NCI-H128 (cell line): ENCODE data around the gene ELMO1.

Experiments
- DNase-seq: peaks from one replicate; lab custom pipeline; 2025; ENCODE audit not compliant: unreplicated experiment; lab: John Stamatoyannopoulos, UW

Gene ELMO1

DNA sequence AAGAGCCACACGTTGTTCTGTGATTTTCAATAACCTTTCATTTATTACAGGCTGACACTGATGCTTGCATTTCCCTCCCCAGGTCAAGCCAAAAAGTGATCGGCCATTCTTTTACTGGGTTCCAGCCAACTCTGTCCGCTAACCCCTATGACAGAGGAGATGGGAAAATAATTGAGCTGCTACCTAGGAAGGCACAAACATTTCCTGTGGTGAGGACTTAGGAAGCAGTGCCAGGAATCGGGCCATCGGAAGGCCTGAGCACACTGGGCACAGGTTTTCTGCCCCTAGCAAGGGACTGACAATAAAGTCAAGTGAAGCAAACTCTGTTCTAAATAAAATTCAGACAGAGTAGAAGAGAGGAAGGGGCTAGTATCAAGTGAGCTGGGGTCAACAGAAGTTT, 411.4 kb downstream of the ELMO1 start:
- no peak for DNase-seq

DNA sequence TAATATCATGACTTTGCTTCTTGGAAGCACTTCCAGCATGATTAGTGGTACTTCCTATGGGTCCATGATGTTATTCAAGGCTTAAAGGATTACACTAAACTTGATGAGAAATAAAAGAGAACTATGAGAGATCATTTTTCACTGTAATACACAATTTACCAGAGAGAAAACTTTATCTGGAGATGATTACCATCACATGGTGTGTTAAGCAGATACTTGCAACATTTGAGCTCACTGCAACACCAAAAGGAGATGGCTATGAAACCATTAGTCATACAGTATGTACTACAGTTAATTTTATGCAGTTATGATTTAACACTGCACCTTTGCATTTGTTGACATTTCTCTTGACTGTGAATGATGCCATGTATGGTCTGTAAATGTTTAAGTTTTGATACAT, 413.0 kb downstream of the ELMO1 start:
- no peak for DNase-seq

DNA sequence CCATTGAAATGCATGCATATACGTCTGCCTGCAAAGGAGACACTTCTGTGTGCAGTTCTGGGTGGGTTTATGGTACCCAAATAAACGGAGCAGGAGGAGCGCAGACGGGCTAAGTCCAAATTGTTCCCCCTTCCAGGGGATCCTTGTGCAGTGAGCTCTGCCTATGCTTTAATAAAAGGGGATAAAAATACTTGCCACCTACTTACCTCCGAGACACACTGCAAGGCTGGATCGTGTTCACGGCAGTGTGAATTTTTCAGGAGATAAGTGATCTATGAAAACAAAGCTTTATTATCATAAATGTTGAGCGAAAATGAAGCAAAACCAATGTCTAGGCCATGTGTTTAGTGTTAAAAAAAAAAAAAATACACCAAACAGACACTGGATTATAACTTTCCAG, 415.5 kb downstream of the ELMO1 start:
- no peak for DNase-seq

DNA sequence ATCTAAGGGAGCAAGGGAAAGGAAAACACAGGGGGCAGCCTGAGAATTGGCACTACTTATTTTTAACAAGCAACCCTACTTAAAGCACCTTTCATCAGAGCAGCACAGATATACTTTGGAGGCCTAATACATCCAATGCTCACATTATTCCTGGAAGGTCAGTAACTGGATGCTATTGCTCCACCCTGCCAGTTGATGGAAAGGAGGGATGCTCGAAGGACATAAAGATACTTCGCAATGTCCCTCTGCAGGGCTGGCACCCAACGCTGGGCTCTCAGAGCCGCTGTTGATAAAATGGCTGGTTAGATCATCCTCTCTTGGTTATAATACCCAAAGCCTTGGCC, 416.4 kb downstream of the ELMO1 start:
- no peak for DNase-seq

DNA sequence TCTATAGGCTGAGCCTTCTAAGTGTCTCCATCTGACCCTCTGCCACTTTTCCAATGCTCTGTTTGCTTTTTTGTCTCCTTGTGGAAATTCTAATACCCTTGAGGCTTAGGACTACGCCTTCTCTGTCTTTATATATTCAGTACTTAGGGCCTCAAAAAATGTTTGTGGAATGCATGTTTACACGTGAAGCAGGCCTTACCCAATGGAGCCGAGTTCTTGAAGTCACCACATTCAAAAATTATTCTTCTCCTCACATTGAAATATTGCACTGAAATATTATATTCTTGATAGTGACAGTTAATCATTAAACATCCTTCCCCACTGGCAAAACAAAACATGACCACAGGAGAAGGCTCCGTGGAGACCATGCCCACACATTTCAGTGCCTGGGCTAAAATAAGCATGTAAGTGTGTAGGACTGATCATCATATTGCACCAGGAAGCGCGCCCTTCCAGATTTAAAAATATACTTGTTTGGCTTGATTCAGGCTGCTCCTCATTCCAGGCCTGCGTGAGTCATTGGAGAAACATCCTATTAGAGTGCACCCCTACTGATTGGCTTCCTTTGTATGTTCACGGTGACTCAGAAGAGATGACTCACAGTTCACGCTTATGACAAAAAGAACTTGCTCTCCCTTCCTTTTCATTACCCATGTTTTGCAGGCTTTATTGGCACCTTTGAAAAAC, 416.9 kb downstream of the ELMO1 start:
- no peak for DNase-seq

DNA sequence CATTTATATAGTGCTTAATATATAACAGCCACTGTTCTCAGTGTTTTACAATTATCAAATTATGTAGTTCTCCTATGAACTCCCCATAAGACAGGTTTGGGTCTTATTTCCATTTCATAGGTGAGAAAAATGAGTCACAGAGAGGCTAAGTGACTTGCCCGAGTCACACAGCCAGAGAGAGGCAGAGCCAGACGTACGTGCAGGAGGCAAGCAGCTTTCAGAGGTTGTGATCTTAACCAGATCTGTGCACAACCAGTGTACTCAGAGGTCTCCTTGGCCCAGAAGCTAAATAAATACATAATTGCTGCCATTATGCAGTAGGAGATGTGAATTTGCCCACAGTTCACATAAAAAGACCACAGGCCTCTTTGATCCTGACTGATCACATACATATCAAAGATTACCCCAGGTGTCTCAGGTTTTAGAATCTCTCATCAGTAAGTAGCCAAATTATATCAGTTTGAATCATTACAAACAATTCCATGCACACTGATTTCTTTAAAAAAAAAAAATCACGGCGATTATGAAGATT, 419.7 kb downstream of the ELMO1 start:
- no peak for DNase-seq

DNA sequence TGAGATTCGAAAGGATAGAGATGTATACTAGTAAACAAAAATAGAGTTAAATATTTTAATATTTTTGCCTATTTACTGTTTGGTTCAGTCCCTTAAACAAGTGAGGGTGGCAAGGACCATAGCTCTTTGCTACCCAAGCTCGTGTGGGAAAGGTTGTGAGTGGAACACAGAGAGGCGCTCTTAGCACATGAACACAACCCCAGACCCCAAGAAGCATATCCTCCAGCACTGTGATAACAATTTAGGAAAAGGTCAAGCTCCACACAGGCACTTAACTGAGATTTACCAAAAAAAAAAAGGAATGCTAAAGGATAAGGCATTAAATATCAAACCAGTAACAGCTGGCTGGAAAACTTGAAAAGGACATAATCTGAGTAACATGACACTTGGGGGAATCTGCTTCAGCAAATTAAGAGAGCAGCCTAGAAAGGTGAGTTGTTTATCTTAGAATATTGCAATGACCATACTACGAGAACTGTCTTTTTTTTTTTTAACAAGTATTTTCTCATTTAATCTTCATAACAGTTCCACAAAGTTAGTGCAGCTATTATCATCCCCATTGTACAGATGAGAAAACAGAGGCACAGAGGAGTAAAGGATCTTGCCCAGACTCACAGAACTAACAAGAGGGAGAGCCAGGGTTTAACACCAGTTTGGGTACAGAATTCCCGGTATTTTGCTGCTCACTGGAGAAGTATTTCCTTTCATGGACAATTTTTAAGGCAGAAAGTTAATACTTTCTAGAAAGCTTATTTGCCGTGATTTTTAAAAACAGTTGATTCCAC, 420.9 kb downstream of the ELMO1 start:
- no peak for DNase-seq

DNA sequence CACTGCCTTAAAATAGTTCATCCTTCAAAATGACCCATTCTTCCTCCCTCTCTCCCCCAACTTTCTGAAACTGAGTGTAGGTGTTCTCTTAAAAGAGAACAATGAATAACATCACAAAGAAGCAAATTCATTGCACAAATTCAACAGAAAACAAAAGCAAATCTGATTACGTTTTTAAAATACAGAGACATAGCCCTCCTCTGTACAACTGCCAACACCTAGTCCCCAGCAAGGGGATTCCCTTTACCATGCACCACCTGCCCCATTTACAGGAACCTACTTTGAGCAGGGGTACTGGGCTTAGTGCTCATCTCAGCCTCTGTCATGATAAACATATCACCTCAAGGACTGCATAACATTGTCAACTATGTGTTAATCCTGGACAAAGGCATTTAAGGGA, 421.6 kb downstream of the ELMO1 start:
- DNase-seq = no peak

DNA sequence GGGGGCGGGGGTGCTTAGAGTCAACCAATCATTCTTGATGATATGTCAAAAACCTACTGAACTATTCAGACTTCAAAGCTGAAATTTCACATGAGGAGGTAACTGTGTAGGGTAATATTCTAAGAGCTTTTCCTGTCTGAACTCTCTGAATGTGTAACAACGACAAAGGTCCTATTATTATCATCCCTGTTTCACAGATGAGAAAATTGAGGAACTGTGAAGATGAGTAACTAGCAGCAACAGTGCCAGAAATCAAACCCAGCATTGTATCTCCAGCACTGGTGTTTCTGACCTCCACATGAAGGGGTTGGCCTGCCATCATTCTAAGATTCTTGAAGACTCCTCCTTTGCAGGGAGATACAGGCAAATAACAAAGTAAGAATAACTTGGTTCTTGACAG, 429.7 kb downstream of the ELMO1 start:
- DNase-seq = no peak

DNA sequence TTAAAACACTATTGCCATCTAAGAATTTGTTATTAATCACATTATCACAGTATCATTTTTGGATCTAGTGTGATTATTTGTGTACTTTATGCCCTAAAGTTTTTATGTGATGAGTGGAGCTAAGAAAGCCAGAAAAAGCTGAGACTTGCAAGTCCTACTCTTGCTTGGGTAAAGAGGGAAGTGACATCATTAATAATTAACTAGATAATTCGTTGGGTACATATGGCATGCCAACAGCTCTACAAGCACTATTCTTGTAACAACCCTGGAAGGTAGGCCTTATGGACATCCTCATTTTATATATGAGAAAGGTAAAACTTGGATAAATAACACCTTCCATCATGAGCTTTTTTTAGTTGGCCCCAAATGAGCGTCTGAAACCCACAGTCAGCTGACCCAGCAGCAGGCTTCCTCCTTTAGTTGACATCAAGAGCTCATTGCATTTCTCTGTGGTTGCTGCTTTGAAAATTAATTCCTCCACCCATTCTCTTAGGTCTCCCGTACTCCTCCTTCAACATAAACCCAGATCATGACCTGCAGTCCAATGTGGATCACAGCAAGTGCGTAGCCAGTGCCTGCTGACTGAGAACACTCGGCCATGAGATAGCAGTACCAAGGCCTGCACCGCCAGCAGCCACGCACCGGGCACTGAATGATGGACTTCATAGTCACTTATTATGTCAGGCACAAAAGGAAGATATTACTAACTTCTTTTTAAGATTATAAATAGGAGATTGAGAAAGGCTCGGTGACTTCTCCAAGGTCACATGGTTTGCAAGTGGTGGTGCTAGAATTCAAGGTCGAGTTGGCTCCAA, 432.4 kb downstream of the ELMO1 start:
- DNase-seq = no peak

DNA sequence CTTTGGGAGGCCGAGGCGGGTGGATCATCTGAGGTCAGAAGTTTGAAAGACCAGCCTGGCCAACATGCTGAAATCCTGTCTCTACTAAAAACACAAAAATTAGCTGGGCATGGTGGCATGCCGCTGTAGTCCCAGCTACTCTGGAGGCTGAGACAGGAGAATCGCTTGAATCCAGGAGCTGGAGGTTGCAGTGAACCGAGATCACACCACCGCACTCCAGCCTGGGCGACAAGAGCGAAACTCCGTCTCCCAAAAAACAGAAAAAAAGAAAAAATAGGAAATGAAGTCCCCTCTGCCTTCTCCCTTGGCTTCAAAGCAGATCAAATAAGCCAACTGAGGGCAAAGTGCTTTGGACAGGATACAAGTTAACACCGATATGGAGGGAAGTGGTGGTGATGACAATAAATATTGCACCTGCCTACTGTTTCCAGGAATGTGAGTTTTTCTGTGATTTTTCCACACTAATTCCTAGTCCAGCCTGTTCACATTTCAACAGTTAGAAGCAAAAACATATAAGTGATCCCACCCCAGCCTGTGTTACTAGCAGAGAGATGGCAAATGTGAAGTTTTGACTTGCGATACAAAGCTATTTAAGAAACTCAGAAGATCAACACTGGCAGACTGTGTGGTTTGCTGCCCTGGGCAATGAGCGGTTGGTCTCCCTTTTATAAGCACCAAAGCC, 433.2 kb downstream of the ELMO1 start:
- no peak for DNase-seq

DNA sequence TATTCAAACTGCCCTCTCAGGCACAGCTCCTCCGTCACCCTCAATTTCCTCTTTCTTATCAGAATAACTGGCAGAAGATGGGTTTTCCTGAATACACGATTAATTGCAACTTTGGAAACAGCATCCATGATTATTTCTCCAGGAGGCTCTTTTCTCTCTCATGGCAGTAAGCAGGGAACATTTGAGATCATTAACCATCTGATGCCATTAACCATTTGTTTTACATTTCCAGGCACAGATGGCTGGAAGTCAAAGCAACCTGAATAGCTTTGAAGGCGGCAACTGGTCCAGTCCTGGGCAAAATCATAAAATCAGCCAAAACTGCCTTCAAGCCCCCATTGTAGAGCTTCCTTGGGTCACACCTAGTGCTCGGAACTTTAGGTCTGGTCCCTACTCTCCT, 434.9 kb downstream of the ELMO1 start:
- DNase-seq = no peak

DNA sequence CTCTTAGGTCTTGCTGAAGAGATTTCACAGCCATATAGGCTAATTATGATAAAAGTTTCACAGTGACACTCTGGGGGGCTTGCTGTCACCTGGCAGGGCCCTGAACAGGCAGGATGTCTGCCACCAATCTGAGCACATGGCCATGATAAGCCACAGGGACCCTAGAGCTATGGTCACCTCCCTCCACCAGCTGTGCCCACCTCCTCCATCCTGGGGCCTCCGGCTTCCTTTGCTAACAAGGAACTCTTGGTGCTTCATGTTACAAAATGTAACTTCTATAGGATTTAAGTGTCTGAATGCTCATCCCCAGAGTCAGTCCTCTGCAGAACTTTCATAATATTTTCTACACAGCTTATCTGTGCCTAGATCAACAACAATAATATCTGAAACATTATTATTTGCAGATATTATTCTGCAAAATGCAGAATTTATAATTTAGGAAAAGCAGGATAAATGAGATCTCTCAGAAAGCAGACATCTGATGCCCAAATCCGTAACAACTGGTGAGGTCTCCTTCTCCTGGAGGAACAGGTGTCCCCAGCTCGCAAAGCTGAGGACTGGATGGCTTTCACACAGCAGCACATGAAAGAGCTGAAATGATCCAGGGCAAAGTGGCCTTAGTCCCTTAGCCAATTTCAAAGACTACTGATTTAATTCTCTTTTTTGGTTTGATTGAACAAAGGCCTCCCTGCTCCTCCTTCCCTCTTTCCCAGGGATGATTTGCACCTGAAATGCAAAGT, 437.3 kb downstream of the ELMO1 start:
- no peak for DNase-seq

DNA sequence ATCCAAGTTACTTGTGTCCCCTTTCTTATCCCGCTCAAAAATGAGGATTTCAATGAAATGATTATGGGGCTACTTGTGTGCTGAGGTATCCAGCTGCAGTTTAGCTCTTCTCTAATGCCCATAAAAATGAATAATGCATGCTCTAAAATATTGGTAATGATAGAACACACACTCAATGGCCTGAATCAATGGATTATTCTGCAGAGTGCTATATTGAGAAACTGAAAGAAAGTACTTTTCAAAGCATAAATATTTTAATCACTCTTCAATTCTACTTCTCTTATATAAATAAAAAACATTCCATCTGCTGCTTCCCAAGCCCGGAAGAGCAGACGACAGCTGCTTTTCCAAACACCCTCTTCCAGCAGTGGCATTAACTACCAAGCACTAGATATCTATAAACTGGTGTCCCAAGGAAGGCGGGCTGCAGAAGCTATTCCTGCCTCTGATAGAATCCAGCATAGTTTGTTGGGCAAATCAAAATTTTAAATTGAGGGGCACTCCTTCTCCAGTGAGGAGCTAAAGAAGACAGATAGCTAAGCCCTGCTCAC, 439.5 kb downstream of the ELMO1 start:
- DNase-seq = no peak

DNA sequence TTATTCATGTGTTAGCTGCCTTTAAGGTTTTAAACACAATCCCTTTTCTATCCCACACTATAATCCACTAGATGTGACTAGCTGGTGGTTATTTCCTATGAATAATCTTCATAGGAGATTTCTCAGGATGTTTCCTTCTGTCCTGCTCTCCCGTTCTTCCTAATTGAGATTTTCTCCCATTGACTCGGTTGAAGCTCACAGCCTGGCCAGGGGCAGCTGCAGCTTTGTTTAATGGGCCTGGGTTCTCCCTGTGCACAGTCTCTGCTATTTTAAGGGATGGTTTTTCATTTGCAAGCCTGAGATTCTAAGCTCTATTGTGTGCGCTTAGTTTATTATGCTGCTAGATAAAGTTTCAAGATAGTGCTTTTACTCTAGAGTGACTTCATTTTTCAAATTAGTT, 441.0 kb downstream of the ELMO1 start:
- DNase-seq = no peak

DNA sequence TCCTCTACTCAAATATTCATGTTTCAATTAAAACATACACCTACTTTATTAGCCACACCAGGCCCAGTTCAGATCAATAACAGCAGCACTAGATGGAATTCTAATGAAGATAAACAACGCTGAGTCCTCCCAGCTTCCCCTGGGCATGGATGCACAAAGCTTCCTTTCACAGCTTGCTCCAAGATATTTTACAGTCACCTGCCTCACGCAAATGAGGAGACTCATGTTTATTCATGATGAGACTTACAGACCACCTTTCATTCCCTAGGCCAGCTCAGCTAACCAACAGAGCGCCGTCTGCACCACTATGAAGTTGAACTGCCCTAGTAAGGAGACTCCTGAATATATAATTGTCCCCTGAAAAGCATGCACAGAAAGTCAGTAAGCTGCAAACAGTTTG, 441.4 kb downstream of the ELMO1 start:
- no peak for DNase-seq

DNA sequence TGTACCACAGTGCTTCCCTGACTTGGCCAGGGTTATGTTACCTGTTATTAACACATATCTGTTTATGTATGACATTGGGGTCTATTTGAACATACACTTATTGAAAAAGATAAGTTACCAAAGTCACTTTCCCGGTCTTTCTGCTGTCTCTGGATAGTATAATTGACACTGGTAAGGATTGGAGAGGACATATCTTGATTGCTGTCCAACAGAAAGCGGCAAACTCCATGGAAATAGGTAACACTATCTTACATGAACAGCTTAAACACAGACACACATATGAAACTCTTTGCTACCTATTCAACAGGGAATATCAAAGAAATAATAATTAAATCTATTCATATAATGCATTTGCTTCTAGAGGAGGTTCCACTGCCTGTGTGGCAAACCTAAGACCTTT, 441.9 kb downstream of the ELMO1 start:
- no peak for DNase-seq

DNA sequence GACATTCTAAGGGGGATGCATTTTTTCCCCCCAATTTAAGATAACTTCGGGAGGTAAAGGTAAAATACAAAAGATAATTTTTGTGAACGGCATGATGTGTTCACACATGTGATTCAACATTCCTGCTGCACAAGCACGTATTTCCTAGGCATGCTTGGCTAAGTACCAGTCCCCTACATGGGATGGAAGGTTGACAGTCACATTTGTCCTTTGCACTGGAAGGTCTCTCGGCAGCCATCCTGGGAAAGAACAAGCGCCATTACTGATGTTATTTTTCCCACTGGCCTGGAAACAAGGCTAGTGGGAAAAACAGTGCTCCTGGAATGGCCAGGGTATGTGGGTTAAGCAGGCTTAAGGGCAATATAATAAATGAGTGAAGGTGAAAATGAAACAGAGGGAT, 448.2 kb downstream of the ELMO1 start:
- DNase-seq = no peak

DNA sequence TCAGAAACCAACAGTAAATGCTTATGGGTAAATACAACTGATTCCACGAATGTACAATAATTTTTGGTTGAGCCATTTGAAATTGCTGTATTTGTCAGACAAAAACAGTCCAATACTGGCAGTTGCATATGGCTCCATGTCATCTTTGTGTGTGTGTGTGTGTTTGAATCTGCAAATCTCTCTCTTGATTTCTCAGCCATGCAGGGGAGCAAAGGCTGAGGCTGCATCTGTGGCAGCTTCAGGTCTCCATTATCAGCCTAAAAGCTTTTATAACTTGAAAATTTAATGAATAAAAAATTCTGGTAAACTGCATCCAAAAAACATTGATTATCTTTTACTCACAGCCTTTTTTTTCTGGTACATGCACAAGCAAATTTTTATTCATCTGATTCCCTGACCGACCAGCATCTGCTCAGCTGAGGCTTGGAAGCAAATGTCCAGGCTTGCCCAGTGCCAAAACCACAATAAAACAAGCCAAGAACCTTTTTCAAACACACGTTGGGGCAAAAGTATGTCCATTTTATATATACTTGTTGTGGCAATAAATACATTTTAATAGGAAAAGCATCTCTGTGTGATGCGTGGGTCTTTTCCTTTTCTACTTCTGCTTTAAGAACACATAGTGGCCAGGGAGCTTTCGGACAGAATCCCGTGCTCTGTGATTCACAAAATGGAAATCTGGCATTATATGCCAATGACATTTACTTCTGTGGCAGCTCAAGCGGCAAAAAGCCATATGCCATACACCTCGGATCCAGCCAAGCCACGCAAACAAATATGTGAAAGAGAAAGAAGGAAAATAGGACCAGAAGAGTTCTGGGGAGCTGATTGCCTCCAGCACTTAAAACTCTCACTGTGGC, 448.8 kb downstream of the ELMO1 start:
- DNase-seq = no peak
